Breast epithelium (tissue), 3 donors: ENCODE results near the gene EMC10.

Experiments
- CTCF ChIP-seq, 3 donors: fragments of 450-650 bp; IDR thresholded peaks; one replicate each; pipeline ENCODE4 v1.5.1; 2016 to 2017; ENCODE audit warnings: antibody characterized with exemption in 3 of 3, mild to moderate bottlenecking in 3 of 3, moderate library complexity in 3 of 3
- POLR2A ChIP-seq: fragments of 450-650 bp; IDR thresholded peaks from one replicate; pipeline ENCODE4 v1.6.1; 2016; ENCODE audit warnings: antibody characterized with exemption, mild to moderate bottlenecking, moderate library complexity
- POLR2AphosphoS5 ChIP-seq, 3 donors: sonication (generic); formaldehyde crosslinking; IDR thresholded peaks; one replicate each; pipeline ENCODE4 v1.6.1; 2017; ENCODE audit warnings: antibody characterized with exemption in 3 of 3

DNA sequence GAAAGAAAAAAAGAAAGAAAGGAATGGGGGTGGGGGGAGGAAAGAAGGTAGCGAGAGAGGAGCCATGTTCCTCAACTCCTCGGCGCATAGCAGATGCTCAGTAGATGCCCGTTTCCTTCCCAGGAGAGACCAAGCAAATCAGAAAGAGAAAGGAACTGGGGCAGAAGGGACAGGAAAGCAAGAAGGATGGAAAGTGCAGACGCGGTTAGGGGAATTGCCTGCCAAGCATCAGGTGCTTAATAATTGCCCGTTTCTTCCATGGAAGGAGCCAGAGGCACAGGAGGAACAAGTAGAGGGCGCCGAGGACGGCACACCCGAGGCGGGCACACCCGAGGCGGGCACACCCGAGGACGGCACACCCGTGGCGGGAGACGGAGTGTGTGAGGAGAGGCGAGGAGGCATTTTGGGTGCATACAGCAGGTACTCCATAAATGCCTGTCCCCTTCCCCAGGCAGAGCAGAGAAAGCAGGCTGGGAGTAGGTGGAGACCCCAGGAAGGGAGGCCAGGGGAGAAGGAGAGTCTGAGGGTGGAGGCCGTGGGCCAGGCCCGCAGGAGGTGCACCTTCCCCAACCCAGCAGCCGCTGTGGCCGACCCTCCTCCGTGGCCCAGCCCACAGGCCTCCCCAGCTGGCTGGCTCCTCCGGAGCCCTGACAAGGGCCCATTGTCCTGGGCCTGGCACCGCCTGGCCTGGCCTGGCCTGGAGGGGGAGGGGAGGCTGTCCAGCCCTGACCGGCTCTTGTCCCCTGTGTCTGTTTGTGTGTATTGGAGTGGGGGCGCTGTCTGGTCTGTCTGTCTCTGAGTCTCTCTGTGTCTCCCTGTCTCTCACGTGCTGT, 20.1 kb downstream of the EMC10 start:
- TF ChIP-seq CTCF (IDR thresholded peaks at IDR 0.05) (no peak), POLR2AphosphoS5 (IDR thresholded peaks at IDR 0.05) (no peak), POLR2A (no peak)
